ENCODE results near the gene TIGD6. TPM values are rescaled to one million over a fixed set of nuclear protein-coding genes. Genes with fewer than 3 reads are reported as not detected.

The TIGD6 gene
- total RNA-seq, 1 donor from 2014 or later: 4.2 TPM

GRCh38 chr5:150043657-150044328 is 43.3 kb upstream of the TIGD6 start:
- ATAC-seq (ENCODE audit: low read depth) (no peak), DNase-seq (no peak)
- TF ChIP-seq CTCF (IDR thresholded peaks at IDR 0.05): no peak
- intact Hi-C loops (cut with micrococcal nuclease): no loop called here
- H3K9me3 Mint-ChIP-seq: no peaks in the 10 kb centered on the region
- H3K4me1 Mint-ChIP-seq: peaks cover 6% of the 10 kb centered on the region
- no peaks in the 10 kb centered on the region for H3K27me3 Mint-ChIP-seq
- ChIA-PET CTCF (interaction anchor here (0.7 kb wide), 1 partner anchor 126 kb away, joined by 3 read pairs; no protein-coding TSS in a partner anchor), POLR2A (no interaction called here)
- H3K36me3 Mint-ChIP-seq (ENCODE audit: low read depth): peaks cover 94% of the 10 kb centered on the region
- H3K4me3 Mint-ChIP-seq: no peak overlapping the region
- H3K27ac Mint-ChIP-seq: no peak overlapping the region

- DNase-seq (no peak), ATAC-seq (ENCODE audit: low read depth) (no peak)
- TF ChIP-seq CTCF (IDR thresholded peaks at IDR 0.05): no peak
- Mint-ChIP-seq H3K36me3 (ENCODE audit: low read depth) (peaks cover 94% of the 10 kb centered on the region), H3K27me3 (no peaks in the 10 kb centered on the region), H3K4me3 (no peak overlapping the region), H3K9me3 (no peaks in the 10 kb centered on the region), H3K27ac (no peak overlapping the region), H3K4me1 (peaks cover 6% of the 10 kb centered on the region)
- POLR2A ChIA-PET: no interaction called here
- CTCF ChIA-PET: no interaction called here
- intact Hi-C loops (cut with micrococcal nuclease): no loop called here
Measured at GRCh38 chr5:150042459-150042858, 42.0 kb upstream of the TIGD6 start.

- no peak overlapping the region for H3K27ac Mint-ChIP-seq
- H3K4me3 Mint-ChIP-seq: no peak overlapping the region
- POLR2A ChIA-PET: no interaction called here
- H3K9me3 Mint-ChIP-seq: no peaks in the 10 kb centered on the region
- no peak for DNase-seq
- H3K36me3 Mint-ChIP-seq (ENCODE audit: low read depth): peaks cover 96% of the 10 kb centered on the region
- H3K4me1 Mint-ChIP-seq: peaks cover 12% of the 10 kb centered on the region
- intact Hi-C loops (cut with micrococcal nuclease): no loop called here
- TF ChIP-seq CTCF (IDR thresholded peaks at IDR 0.05): no peak
- CTCF ChIA-PET: interaction anchor here (0.7 kb wide), 1 partner anchor 1390 kb away, joined by 6 read pairs; no protein-coding TSS in a partner anchor
- no peak for ATAC-seq (ENCODE audit: low read depth)
- no peaks in the 10 kb centered on the region for H3K27me3 Mint-ChIP-seq
Measured at GRCh38 chr5:150038547-150038946, 38.1 kb upstream of the TIGD6 start.

GRCh38 chr5:150036513-150036912 is 36.1 kb upstream of the TIGD6 start:
- ATAC-seq (ENCODE audit: low read depth) (no peak), DNase-seq (no peak)
- no peak overlapping the region for H3K27ac Mint-ChIP-seq
- CTCF ChIA-PET: no interaction called here
- H3K4me1 Mint-ChIP-seq: peaks cover 11% of the 10 kb centered on the region
- peaks cover 96% of the 10 kb centered on the region for H3K36me3 Mint-ChIP-seq (ENCODE audit: low read depth)
- intact Hi-C loops (cut with micrococcal nuclease): no loop called here
- no peak for TF ChIP-seq CTCF (IDR thresholded peaks at IDR 0.05)
- H3K27me3 Mint-ChIP-seq: no peaks in the 10 kb centered on the region
- POLR2A ChIA-PET: no interaction called here
- H3K9me3 Mint-ChIP-seq: no peaks in the 10 kb centered on the region
- H3K4me3 Mint-ChIP-seq: no peak overlapping the region

- DNase-seq (no peak), ATAC-seq (ENCODE audit: low read depth) (peak; percentile 83)
- peak overlapping the region; percentile 41 for H3K27ac Mint-ChIP-seq
- ChIA-PET POLR2A (interaction anchor here (1.2 kb wide), 1 partner anchor 35 kb away, joined by 3 read pairs; the partner anchor contains the start of genes HMGXB3 and TIGD6), CTCF (interaction anchor here (0.5 to 0.6 kb wide), 2 partner anchors 75 to 83 kb away, joined by 3 read pairs; no protein-coding TSS in a partner anchor)
- no peaks in the 10 kb centered on the region for H3K9me3 Mint-ChIP-seq
- peaks cover 11% of the 10 kb centered on the region for H3K4me1 Mint-ChIP-seq
- TF ChIP-seq CTCF (IDR thresholded peaks at IDR 0.05): no peak
- peaks cover 96% of the 10 kb centered on the region for H3K36me3 Mint-ChIP-seq (ENCODE audit: low read depth)
- H3K4me3 Mint-ChIP-seq: no peak overlapping the region
- intact Hi-C loops (cut with micrococcal nuclease): no loop called here
- no peaks in the 10 kb centered on the region for H3K27me3 Mint-ChIP-seq
Measured at GRCh38 chr5:150035139-150035895, 34.9 kb upstream of the TIGD6 start.
